Panc1 (cell line): Measurements from ENCODE around the gene ACSM2B.
"Not testable (repeated sequence)": the region's sequence is repeated elsewhere in the genome, so short reads cannot be mapped to it uniquely, and the experiment has no call there.

Source experiments
- CTCF ChIP-seq: fragments of 450-650 bp; IDR thresholded peaks from 2 replicates; pipeline ENCODE4 v1.5.1; 2017; ENCODE audit warnings: mild to moderate bottlenecking
- POLR2AphosphoS5 ChIP-seq: IDR thresholded peaks from 2 replicates; pipeline ENCODE4 v1.6.1; 2012; ENCODE audit warnings: mild to moderate bottlenecking, low read depth, low read length, moderate library complexity
- REST ChIP-seq, 2 experiments: IDR thresholded peaks; 2 replicates each; pipeline ENCODE4 v1.6.1; 2011 to 2012; ENCODE audit warnings: low read depth in 2 of 2, control low read depth in 1 of 2, low read length in 1 of 2, mild to moderate bottlenecking in 1 of 2, moderate library complexity in 1 of 2; ENCODE audit not compliant: insufficient read depth in 1 of 2
- SIN3A ChIP-seq: IDR thresholded peaks from 2 replicates; pipeline ENCODE4 v1.6.1; 2012; ENCODE audit warnings: low read depth, mild to moderate bottlenecking, low read length, moderate library complexity, borderline replicate concordance; ENCODE audit not compliant: insufficient read depth

GRCh38 chr16:20536669-20537068 is 39.5 kb downstream of the ACSM2B start:
- TF ChIP-seq CTCF; POLR2AphosphoS5; SIN3A; REST (IDR thresholded peaks at IDR 0.05; ENCODE audit: insufficient read depth in 1 of 2, low read depth in 2 of 2, low read length in 1 of 2): not testable (repeated sequence)
